22Rv1 (cell line): ENCODE measurements around the gene NIPAL3.

ENCODE experiments used
- CTCF ChIP-seq: fragments of 450-650 bp; IDR thresholded peaks from 2 replicates; pipeline ENCODE4 v1.5.1; 2017; ENCODE audit warnings: mild to moderate bottlenecking
- ZFX ChIP-seq: fragments of 450-650 bp; IDR thresholded peaks from 2 replicates; pipeline ENCODE4 v1.6.1; 2017; ENCODE audit warnings: antibody characterized with exemption, borderline replicate concordance

GRCh38 chr1:24379733-24380315 lies 35.8 kb upstream of the NIPAL3 start:
- TF ChIP-seq CTCF (no peak), ZFX (no peak)
